GM21360 (cell line): Measurements from ENCODE around the gene C20orf141.
"Not testable (repeated sequence)": the region's sequence is repeated elsewhere in the genome, so short reads cannot be mapped to it uniquely, and the experiment has no call there.

ENCODE experiments used
- ATAC-seq: cut with Tn5 transposase; IDR thresholded peaks from one replicate; pipeline ENCODE4 v1.9.1; 2021; ENCODE audit warnings: mild to moderate bottlenecking, moderate library complexity; ENCODE audit not compliant: unreplicated experiment

Gene C20orf141, protein sequence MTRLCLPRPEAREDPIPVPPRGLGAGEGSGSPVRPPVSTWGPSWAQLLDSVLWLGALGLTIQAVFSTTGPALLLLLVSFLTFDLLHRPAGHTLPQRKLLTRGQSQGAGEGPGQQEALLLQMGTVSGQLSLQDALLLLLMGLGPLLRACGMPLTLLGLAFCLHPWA

DNA sequence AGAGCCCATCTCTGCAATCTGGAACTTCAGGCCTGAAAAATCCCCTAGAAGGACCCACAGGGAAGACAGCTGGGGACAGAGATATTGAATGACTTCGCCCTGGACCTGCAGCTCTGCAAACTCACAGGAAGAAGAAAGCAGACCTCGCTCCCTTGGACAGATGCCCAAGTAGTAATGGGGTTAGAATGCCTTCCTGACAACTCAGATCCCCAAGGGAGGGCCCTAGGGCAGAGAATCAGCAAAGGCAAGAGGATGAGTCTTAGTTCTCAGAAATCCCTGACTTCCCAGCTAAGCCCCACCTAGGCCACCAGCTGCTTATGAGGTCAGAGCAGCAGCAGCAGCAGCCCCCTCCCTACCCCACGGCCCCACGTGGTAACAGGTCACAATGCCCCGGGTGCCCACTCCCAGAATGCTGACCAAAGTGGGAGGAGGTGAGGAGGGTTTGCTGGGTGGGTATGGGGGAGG lies at the start of gene C20orf141:
TSS of gene C20orf141 (plus strand) at position 401 of the 465 bp plus-strand sequence. CDS start 198 bp downstream, outside the sequence.
- no peak for ATAC-seq

DNA sequence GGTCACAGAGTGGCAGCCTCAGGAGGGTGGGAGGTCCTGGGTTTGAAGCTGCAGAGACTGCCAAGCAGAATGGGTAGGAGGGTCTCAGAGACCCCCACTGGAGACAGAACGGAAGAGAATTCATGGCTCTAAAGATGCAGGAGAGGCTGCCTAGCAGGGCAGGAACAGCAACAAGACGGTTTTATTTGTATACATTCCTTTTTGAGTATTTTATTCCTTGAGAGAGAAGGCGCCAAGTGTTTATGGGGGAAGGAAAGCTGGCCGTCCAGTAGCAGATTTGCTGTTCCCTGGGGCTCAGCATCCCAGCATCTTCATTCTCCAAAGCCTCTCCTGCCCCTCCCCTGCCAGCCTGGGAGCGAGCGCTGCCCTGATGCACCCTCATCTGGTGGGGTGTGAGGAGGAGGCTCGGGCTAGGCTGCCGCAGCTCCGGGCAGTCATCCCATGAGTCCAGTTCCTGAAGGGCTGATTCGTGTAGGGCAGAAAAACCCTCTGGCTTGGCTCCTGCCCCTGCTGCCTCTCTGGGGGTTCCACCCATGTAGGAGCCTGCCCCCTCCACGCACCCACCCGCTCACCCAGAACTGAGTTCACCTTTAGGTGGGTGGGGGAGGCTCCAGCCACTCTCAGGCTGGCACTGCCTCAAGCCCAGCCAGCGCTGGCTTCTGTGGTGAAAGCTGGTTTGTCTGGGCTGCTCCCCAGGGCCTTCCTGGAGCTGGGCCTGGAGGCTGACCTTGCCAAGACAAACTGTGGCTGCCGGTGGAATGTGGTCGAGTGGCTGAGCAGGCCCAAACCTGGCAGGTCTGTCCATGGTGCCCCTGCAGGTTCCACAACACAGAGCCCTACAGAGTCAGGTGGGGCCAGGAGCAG lies 46.8 kb upstream of the C20orf141 start:
- no peak for ATAC-seq

DNA sequence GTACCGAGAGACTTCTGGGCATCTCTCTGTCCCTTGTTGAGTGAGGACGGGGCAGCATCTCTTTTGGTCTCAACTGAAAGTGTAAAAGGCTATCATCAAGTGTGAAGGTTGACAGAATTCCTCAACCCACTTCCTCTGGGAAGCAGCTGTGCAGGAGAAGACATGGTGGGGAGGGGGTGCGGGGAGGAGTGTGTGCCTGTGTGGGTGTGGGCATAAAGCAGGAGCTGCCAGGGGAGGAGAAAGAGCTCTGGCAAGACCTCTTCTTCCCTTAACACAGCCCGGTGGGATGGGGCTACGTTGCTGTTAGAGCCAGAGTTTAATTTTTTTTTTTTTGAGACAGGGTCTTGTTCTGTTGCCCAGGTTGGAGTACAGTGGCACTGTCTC lies 46.2 kb upstream of the C20orf141 start:
- no peak for ATAC-seq

DNA sequence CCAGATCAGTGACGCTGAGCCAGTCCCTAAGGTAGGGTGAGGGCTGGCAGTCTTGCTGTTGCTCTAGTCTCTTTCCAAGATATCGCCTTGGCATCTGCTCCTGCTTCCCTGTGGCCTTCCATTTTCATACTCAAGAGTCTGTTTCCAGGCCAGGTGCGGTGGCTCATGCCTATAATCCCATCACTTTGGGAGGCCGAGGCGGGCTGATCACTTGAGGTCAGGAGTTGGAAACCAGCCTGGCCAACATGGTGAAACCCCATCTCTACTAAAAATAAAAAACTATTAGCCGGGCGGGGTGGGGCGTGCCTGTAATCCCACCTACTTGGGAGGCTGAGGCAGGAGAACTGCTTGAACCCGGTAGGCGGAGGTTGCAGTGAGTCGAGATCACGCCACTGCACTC lies 44.7 kb upstream of the C20orf141 start:
- not testable (repeated sequence) for ATAC-seq

DNA sequence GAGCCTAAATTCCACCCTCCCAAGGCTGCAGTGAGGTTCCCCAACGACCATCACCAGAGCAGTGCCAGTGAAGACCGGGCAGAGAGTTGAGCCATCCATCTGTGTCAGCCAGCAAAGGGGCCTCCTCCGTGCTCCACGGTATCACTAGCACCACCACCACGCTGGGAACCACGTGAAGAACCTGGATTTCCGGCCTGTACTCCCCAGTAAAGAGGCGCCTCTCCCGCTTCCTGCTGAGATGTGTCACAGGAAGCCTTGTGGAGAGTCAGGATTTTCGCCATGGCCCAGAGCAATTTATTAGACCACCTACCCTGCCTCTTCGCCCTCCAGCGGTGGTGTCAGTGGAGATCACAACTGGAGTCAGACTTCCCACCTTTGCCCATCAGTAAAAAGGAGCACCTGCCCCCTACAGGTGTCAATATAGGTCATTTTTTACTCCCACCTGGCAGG lies 43.1 kb upstream of the C20orf141 start:
- ATAC-seq = no peak

DNA sequence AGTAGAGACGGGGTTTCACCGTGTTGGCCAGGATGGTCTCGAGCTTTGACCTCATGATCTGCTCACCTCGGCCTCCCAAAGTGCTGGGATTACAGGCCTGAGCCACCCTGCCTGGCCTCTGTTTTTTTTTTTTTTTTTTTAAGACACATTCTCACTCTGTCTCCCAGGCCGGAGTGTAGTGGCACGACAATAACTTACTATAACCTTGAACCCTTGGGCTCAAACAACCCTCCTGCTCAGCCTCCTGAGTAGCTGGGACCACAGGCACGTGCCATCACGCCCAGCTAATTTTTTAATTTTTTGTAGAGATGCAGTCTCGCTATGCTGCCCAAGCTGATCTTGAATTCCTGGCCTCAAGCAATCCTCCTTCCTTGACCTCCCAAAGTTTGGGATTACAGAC lies 41.0 kb upstream of the C20orf141 start:
- ATAC-seq = no peak

DNA sequence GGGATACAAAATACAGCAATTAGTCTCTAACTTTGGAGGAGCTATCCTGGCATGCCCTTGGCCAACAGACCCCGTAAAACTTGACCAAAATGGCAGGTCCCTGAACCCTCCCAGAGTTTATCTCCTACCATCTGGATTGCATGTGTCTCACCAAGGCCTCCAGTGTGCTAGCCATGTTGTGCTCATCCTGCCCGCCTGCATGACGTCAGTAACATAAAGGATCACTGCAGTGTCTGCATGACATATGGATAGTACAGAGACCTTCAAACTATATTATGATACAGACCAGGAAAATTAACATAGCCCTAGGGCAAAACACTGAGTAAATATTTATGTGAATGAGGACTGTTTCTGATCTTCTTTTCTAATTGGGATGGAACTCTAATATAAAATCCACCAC lies 39.6 kb upstream of the C20orf141 start:
- no peak for ATAC-seq

DNA sequence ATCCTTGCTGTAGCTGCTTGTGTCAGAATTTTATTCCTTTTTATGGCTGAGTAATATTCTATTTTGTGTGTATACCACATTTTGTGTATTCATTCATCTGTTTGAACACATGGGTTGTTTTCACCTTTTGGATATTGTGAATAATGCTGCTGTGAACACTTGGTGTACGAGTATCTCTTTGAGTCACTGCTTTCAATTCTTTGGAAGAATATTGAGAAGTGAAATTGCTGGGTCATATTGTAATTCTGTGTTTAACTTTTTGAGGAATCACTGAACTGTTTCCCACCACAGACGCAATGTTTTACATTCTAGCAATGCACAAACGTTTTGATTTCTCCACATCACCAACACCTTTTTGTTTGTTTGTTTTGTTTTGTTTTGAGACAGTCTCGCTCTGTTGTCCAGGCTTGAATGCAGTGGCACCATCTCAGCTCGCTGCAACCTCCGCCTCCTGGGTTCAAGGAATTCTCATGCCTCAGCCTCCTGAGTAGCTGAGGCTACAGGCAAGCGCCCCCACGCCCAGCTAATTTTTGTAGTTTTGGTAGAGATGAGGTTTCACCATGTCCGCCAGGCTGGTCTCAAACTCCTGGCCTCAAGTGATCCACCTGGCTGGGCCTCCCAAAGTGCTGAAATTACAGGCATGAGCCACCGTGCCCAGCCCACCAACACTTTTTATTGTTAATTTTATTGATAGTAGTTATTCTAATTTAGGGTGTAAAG lies 36.0 kb upstream of the C20orf141 start:
- ATAC-seq = no peak

DNA sequence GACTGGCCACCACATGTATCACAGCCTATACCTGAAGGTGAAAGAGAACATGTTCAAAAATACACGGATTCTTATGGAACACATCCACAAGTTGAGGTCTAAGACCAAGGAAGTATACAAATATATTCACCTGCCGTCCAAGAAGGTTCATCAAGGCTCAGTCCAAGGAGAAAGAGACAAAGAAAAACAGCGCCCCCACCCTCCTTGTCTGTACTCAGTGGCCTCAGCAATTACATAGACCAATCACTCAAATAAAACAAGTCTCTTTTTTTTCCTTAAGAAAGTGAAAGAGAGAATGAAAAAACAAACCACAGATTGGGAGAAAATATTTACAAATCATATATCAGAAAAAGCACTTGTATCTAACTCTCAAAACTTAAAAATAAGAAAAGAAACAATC lies 33.8 kb upstream of the C20orf141 start:
- ATAC-seq = no peak

DNA sequence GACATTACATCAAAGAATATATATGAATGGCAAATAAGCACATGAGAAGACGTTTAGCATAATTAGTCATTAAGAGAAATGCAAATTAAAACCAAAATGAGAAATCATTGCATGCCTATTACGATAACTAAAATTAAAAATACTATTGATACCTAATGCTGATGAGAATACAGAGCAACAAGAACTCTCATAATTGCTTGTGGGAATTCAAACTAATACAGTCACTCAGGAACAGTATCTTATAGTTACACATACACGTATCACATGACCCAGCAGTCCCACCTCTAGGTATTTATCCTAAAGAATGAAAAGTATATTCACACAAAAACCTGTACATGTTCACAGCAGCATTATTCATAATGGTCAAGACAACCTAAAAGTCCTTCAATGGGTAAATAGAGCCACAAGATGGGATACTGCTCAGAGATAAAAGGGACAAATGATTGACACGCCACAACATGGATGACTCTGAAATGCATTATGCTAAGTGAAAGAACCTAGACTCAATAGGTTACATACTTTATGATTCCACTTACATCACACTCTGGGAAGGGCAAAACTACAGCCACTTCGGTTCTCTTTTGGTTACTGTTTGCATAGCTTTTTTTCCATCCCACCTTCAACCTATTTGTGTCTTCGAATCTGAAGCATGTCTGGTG lies 30.8 kb upstream of the C20orf141 start:
- ATAC-seq = no peak

DNA sequence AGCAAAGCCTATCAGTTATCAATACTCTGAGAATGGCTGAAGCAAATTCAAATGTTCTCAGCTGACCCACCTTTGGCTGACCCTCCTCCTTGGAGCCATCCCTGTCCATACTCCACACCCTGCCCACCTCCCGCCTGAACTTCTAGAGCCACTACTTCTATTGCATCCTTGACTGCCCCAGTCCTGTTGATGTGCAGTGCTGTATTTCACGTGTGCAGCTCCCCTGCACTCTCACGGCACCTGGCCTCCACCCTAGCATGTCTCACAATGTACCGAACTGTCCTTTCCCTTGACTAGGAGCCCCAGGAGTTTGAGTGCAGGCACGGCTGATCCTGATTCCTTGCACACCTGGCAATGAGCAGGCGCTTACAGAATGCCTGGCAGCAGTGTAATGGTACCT lies 21.3 kb upstream of the C20orf141 start:
- ATAC-seq = no peak

DNA sequence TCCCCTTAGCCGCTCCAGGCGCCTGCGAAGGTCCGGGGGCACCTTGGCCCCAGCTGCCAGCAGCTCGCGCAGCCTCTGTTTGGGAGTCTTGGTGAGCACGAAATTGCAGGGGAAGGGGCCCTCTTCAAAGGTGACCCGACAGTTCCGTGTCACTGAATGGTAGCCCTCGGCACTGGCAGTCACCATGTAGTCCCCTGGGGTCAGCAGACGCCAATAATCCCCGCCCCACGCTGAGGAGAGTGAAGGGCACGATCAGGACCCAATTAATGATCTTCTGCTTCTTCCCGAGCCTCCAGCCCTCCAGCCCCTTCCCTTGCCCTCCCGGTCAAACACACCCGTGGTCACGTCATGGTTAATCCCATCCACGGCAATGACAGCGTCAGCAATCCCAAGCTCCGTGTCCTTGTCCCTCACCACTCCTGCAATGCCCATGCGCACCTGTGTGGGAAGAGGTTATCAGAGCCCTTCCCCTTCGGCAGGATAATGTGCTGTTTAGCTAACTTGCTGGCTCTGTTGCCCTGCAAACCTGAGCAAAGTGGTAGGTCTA lies 20.5 kb upstream of the C20orf141 start:
- no peak for ATAC-seq

DNA sequence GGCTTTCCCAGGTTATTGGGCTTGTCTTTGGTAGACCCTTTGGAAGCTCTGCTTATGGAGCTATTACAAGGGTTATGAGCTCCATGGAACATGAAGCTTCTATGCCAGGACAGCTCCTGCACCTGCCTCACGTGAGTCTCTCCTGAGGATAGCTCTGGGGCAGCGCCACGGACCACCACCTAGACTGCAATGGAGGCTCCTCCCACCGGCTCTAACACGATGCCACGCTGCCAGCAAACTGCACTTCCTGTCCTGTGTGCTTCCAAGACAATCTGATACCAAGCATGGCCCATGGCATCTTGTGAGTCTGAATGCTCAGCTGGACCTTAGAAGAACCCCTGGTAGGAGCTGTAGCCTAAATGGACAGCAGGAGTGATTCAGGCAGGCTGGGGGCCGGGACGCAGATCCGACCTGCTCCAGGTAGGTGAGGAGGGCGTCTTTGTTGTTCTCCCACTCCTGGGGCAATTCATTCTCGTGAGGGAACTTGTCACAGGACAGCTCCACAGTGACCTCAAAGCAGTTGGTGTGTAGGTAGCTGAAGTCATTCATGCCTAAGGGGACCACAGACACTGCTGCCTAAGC lies 19.8 kb upstream of the C20orf141 start:
- no peak for ATAC-seq

DNA sequence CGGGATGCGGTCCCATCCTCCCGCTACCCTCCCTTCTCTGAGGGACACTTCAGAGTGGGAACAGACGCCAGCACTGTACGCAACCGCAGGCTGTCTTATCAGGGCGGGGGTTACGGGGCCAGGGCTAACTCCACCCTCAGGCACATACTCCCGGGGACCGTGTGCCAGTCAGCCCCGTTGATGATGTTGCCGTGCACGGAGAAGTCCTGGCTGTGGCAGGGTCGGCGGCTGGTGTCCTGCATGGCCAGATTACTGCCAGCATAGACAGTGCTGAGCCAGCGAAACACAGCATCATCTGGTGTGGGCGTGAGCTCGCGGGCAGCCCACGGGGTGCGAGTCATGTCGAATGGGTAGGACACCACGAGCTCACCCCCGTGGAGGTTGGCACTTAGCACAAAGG lies 19.3 kb upstream of the C20orf141 start:
- no peak for ATAC-seq

DNA sequence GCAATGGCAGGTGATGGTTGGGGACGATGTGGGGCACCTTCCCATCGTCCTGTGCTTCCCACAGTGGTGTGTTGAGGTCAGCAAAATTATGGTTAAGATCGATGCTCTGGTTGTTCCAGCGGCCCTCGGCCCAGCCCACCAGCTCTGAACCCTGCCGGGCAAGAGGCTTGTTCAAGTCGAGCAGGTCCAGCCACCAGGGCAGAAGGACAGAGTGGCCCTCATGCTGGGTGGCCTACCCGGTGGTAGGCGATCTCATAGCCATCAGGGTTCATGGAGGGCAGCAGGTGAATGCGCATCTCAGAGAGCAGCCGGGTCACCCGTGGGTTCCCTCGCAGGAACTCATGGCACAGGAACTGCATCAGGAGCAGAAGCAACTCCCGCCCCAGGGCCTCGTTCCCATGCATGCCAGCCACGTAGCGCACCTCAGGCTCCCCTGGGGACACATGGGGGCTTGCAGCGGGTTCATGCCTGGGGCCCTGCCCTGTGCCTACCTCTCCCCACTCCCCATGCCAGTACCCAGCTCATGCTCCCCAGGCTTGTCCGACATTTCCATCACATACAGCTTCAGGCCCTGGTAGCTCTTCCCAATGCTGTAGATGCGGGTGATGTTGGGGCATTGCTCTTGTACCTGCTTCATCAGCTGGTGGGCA lies 18.7 kb upstream of the C20orf141 start:
- no peak for ATAC-seq

DNA sequence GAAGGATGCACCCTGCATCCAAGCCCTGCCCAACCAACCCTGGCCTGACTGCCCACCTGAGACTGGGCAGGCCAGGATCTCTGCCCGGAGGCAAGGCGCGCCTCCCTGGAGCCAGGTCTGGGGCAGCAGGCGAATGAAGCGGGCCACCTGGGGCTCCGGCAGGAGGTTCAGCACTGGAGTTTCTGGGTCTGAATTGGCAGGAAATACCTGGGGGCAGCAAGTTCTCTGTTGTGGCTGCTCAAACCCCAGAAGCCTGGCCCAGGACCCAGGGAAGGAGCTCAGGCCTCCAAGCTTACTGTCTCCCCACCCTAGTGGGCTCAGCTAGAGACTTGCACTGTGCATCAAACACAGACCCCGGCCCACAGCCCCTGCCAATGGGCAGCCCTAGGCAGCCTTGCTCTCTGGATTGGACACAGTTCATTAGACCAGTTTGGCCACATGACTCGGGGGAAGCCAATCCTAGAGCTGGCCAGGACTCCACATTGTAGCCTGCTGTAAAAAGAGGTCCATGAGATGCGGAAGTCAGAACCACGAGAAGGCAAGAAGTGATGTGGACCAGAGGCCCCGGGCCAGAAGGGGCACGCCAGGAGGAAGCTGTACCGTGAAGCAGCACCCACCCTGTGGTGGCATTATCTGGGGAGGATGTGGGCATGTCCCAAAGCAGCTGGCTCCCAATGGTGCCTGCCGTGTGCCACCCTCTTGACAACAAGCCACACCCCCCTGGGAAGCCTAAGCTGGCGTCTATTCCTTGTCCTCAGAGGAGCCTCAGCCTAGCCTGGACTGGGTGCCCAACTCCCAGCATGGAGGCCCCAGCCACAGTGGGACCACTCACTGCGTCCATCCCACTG lies 17.4 kb upstream of the C20orf141 start:
- ATAC-seq = no peak

DNA sequence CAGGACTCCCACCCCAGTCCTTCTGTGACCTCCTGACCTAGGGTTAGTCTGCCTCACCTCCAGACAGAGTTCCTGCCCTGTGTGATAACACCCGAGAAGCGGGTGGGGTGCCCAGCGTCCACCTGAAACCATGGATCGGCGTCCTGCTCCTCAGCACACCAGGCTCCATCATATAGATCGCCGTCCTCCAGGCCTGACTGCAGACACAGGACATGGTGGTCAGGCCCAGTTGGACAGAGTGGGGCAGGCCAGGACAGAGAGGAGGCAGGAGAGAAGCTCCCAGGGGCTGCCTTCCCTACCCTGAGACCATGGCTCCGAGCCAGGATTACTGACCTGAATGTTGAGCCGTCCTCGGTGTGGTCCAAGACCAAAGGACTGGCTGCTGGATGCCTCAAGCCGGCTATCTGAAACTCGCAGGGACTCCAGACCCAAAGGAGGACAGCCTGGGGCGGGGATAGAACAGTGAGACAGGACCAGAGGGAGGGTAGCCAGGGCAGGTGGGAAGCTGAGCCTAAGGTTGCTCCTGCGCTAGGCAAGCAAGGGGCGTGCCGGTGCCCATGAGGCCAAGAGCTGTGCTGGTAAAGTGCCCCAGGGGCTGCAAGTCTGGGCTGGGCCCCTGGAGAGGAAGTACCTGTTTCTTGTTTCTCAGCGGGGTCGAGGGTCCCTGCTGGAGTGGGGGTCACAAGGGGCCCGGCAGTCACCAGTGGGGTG lies 16.5 kb upstream of the C20orf141 start:
- ATAC-seq = no peak

DNA sequence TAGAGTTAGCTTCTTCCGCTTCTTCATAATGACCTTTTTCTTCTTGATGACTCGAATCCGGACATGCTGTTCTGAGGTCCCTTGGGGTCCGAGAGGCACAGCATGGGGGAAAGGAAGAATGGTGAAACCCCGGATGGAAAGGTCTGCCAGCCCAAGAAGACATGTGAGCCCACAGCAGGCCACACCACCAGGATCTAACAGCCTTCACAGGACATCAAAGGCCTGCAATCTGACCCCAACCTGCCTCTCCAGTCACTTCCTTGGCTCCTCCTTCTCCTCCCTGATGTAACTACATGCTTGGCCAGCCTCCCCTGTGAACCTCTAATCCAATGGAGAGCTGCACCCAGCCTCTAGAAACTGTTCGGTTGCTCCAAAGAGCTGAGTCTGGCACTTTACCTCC lies 16.0 kb upstream of the C20orf141 start:
- no peak for ATAC-seq
